ENCODE data around the gene ERCC6L2. TPM values are rescaled to one million over a fixed set of nuclear protein-coding genes. Genes with fewer than 3 reads are reported as not detected.

ERCC6L2 gene
- total RNA-seq, 2 experiments from 2014 or later, result 30.8 to 31.3 TPM

DNA sequence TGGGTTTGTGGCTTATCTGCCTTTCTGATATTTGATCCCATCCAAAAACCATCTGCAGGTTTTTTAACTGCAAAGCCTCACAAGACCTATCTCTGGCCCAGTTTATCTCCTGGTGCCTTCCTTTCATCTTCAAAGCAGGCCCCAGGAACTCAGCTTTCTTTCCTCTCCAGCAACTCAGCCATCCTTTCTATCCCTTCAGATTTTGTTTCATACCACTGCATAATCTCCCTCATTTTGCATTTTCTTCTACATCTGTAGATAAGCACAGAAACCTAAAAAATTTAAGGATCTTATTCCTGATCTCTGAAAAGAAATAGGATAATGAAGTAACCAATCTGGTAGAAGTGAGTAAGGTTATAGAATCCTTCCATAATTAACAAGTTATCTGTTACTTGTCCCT is 19.5 kb upstream of the ERCC6L2 start:
- TF ChIP-seq, protein P1, sequence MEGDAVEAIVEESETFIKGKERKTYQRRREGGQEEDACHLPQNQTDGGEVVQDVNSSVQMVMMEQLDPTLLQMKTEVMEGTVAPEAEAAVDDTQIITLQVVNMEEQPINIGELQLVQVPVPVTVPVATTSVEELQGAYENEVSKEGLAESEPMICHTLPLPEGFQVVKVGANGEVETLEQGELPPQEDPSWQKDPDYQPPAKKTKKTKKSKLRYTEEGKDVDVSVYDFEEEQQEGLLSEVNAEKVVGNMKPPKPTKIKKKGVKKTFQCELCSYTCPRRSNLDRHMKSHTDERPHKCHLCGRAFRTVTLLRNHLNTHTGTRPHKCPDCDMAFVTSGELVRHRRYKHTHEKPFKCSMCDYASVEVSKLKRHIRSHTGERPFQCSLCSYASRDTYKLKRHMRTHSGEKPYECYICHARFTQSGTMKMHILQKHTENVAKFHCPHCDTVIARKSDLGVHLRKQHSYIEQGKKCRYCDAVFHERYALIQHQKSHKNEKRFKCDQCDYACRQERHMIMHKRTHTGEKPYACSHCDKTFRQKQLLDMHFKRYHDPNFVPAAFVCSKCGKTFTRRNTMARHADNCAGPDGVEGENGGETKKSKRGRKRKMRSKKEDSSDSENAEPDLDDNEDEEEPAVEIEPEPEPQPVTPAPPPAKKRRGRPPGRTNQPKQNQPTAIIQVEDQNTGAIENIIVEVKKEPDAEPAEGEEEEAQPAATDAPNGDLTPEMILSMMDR (IDR thresholded peaks at IDR 0.05), result no peak
- intact Hi-C loops (cut with DNase I, micrococcal nuclease), result no loop called here
- no peak overlapping the region for H3K4me3 Mint-ChIP-seq
- ATAC-seq (ENCODE audit: poor library complexity) (no peak), DNase-seq (no peak)
- Histone ChIP-seq H3K36me3 (ENCODE audit: insufficient read depth, low read length) (no peaks in the 10 kb centered on the region), H3K4me3 (ENCODE audit: low read length) (no peak overlapping the region), H3K4me1 (ENCODE audit: insufficient read depth, low read length) (peaks cover 3% of the 10 kb centered on the region), H3K9me3 (ENCODE audit: control insufficient read depth in 1 of 2, insufficient read depth in 1 of 2, low read length in 2 of 2) (no peaks in the 10 kb centered on the region), H3K27me3 (ENCODE audit: control insufficient read depth in 1 of 2, insufficient read depth in 2 of 2, low read length in 2 of 2) (no peaks in the 10 kb centered on the region), H3K27ac (ENCODE audit: low read depth in 1 of 2, low read length in 2 of 2) (no peak overlapping the region)
- no peak overlapping the region for H3K27ac Mint-ChIP-seq
- peaks cover 17% of the 10 kb centered on the region for H3K4me1 Mint-ChIP-seq (ENCODE audit: low read depth)
- H3K27me3 Mint-ChIP-seq, result no peaks in the 10 kb centered on the region
- no peaks in the 10 kb centered on the region for H3K36me3 Mint-ChIP-seq (ENCODE audit: low read depth)
- ChIA-PET POLR2A (no interaction called here), CTCF (no interaction called here)
- H3K9me3 Mint-ChIP-seq, result no peaks in the 10 kb centered on the region

DNA sequence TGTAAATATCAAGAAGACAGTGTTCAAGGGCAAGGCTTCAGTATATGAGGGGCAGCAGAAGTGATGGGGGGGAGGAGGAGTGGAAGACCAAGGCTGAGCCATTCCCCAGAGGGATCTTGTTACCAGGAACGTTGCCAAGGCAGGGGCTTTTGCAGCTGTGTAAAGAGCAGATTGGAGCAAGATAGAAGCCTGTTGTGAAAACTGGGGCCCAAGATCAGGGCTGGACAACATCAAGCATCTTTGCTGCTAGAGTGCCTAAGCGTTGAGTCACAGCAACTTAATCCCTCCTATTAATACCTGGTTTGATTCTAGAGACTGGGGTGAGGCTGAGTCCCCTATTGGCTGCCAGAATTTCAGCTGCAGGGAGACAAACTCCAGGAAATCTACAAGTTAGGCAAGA is 18.4 kb upstream of the ERCC6L2 start:
- Histone ChIP-seq H3K4me3 (ENCODE audit: low read length) (no peak overlapping the region), H3K36me3 (ENCODE audit: insufficient read depth, low read length) (no peaks in the 10 kb centered on the region), H3K27me3 (ENCODE audit: control insufficient read depth in 1 of 2, insufficient read depth in 2 of 2, low read length in 2 of 2) (no peaks in the 10 kb centered on the region), H3K27ac (ENCODE audit: low read depth in 1 of 2, low read length in 2 of 2) (no peak overlapping the region), H3K9me3 (ENCODE audit: control insufficient read depth in 1 of 2, insufficient read depth in 1 of 2, low read length in 2 of 2) (peaks cover 0 to 6% of the 10 kb centered on the region in 2 experiments), H3K4me1 (ENCODE audit: insufficient read depth, low read length) (peaks cover 3% of the 10 kb centered on the region)
- Mint-ChIP-seq H3K36me3 (ENCODE audit: low read depth) (peaks cover 3% of the 10 kb centered on the region), H3K9me3 (peaks cover 3% of the 10 kb centered on the region), H3K4me3 (no peak overlapping the region), H3K27ac (no peak overlapping the region), H3K27me3 (no peaks in the 10 kb centered on the region), H3K4me1 (ENCODE audit: low read depth) (peaks cover 15% of the 10 kb centered on the region)
- CTCF ChIA-PET, result no interaction called here
- POLR2A ChIA-PET, result no interaction called here
- intact Hi-C loops (cut with DNase I, micrococcal nuclease), result no loop called here
- ATAC-seq (ENCODE audit: poor library complexity), result no peak
- TF ChIP-seq, protein P1 (IDR thresholded peaks at IDR 0.05), result no peak
- no peak for DNase-seq

DNA sequence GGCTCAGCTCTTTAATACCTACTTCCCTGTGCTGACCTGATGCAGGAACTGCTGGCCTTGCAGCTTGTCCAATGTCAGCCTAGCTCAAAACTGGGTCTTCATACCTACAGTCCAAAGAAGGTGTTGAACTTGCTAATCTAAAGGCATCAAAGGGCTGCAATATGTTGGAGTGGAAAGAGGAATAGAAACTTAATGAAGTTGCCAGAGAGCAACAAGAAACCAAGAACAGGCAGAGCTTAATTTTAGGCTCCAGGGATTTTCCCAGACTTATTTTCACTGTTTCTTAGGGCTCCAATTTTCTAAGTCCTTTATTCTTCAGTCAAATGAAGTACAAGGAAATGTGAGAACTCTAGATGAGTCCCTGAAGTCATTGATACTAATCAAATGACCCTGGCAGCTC is 17.6 kb upstream of the ERCC6L2 start:
- Histone ChIP-seq H3K4me1 (ENCODE audit: insufficient read depth, low read length) (peaks cover 3% of the 10 kb centered on the region), H3K9me3 (ENCODE audit: control insufficient read depth in 1 of 2, insufficient read depth in 1 of 2, low read length in 2 of 2) (peaks cover 0 to 12% of the 10 kb centered on the region in 2 experiments), H3K4me3 (ENCODE audit: low read length) (no peak overlapping the region), H3K36me3 (ENCODE audit: insufficient read depth, low read length) (no peaks in the 10 kb centered on the region), H3K27me3 (ENCODE audit: control insufficient read depth in 1 of 2, insufficient read depth in 2 of 2, low read length in 2 of 2) (no peaks in the 10 kb centered on the region), H3K27ac (ENCODE audit: low read depth in 1 of 2, low read length in 2 of 2) (no peak overlapping the region)
- Mint-ChIP-seq H3K27me3 (no peaks in the 10 kb centered on the region), H3K36me3 (ENCODE audit: low read depth) (peaks cover 3% of the 10 kb centered on the region), H3K4me1 (ENCODE audit: low read depth) (peaks cover 9% of the 10 kb centered on the region), H3K4me3 (no peak overlapping the region), H3K27ac (no peak overlapping the region), H3K9me3 (peaks cover 3% of the 10 kb centered on the region)
- DNase-seq (no peak), ATAC-seq (ENCODE audit: poor library complexity) (no peak)
- ChIA-PET POLR2A (interaction anchor here (0.7 kb wide), 1 partner anchor 12 kb away, joined by 3 read pairs; no protein-coding TSS in a partner anchor), CTCF (no interaction called here)
- intact Hi-C loops (cut with DNase I, micrococcal nuclease), result no loop called here
- TF ChIP-seq, protein P1 (IDR thresholded peaks at IDR 0.05), result no peak
